K562 (cell line): Measurements from ENCODE around the gene CTU1. TPM values are rescaled to one million over a fixed set of nuclear protein-coding genes. Genes with fewer than 3 reads are reported as not detected.

Experiments used
- HDAC1 ChIP-seq, 2 experiments: fragments of 450-650 bp; IDR thresholded peaks; 2 replicates each; pipeline ENCODE4 v1.6.1; 2016 to 2017; ENCODE audit warnings: inconsistent platforms in 1 of 2, mild to moderate bottlenecking in 1 of 2, moderate library complexity in 1 of 2
- HNRNPL ChIP-seq: fragments of 200-400 bp; formaldehyde crosslinking; IDR thresholded peaks from 2 replicates; pipeline ENCODE4 v1.6.1; 2017; ENCODE audit warnings: low read depth, mild to moderate bottlenecking, low read length
- IRF1 ChIP-seq: sonication (generic); formaldehyde crosslinking; IDR thresholded peaks from 2 replicates; pipeline ENCODE4 v1.8.0; 2022; ENCODE audit warnings: missing genetic modification reagents, mild to moderate bottlenecking, borderline replicate concordance
- MCM3 ChIP-seq: fragments of 450-650 bp; IDR thresholded peaks from 2 replicates; pipeline ENCODE4 v1.6.1; 2016
- NCOR1 ChIP-seq: fragments of 450-650 bp; IDR thresholded peaks from 2 replicates; pipeline ENCODE4 v1.6.1; 2016; ENCODE audit warnings: mild to moderate bottlenecking, moderate library complexity
- POLR2H ChIP-seq: IDR thresholded peaks from 2 replicates; pipeline ENCODE4 v1.6.1; 2016; ENCODE audit warnings: missing genetic modification characterization, low read depth, mild to moderate bottlenecking, control low read depth, missing compliant biosample characterization, moderate library complexity
- RAD51 ChIP-seq: fragments of 450-650 bp; IDR thresholded peaks from 2 replicates; pipeline ENCODE4 v1.7.1; 2016; ENCODE audit warnings: low read depth, mild to moderate bottlenecking, borderline replicate concordance
- RNF2 ChIP-seq: sonication (generic); IDR thresholded peaks from 2 replicates; pipeline ENCODE4 v1.6.1; 2016
- SOX6 ChIP-seq: fragments of 450-650 bp; IDR thresholded peaks from 2 replicates; pipeline ENCODE4 v1.6.1; 2014; ENCODE audit warnings: mild to moderate bottlenecking
- TCF15 ChIP-seq: fragments of 250-450 bp; sonication (Bioruptor Pico); IDR thresholded peaks from 2 replicates; pipeline ENCODE4 v1.8.0; 2022; ENCODE audit warnings: moderate library complexity, mild to moderate bottlenecking, inconsistent platforms
- ZNF121 ChIP-seq: sonication (generic); formaldehyde crosslinking; conservative IDR thresholded peaks from 2 replicates; pipeline ENCODE4 v1.8.0; 2022; ENCODE audit warnings: missing genetic modification reagents
- ZNF174 ChIP-seq: fragments of 250-450 bp; sonication (Bioruptor Pico); IDR thresholded peaks from 2 replicates; pipeline ENCODE4 v1.4.0; 2020; ENCODE audit warnings: mild to moderate bottlenecking
- ZNF398 ChIP-seq: fragments of 250-450 bp; sonication (Bioruptor Pico); IDR thresholded peaks from 2 replicates; pipeline ENCODE4 v1.8.0; 2021; ENCODE audit warnings: moderate library complexity, mild to moderate bottlenecking, inconsistent platforms
- ZNF407 ChIP-seq: fragments of 450-650 bp; IDR thresholded peaks from 2 replicates; pipeline ENCODE4 v1.6.1; 2016; ENCODE audit warnings: low read depth
- polyA plus RNA-seq, 8 experiments: library from polyadenylated mRNA; depleted of rRNA in 4 of 8; stranded (reverse) in 5 of 8; unstranded in 3 of 8; fragments of >200 nt; fragmentation: Nextera tagmentation in 2 of 8; fragmentation: Illumina TruSeq in 1 of 8; extraction: Ambion mirVana in 2 of 8; extraction: Trizol in 1 of 8; gene quantifications; 2 replicates each; pipeline versions ENCODE4 v1.2.1 to v1.2.3, GENCODE V29; 2011 to 2014; ENCODE audit warnings: inconsistent platforms in 1 of 8, missing spikeins in 1 of 8
- total RNA-seq, 7 experiments: library from RNA; depleted of rRNA in 6 of 7; stranded (reverse); fragments of >200 nt in 6 of 7; fragmentation: Illumina TruSeq in 2 of 7; extraction: Trizol in 2 of 7; gene quantifications; 2 replicates each; pipeline versions ENCODE4 v1.2.1 to v1.2.3, GENCODE V29; 2011 to 2021; ENCODE audit warnings: low replicate concordance in 1 of 7

Gene CTU1
- total and polyA plus RNA-seq, 9 of the 15 experiments (the other 6 are each of a cell fraction or from before 2014, with no cell fraction given), result 0.03 to 18.4 (median 2.3) TPM; not detected in 1

GRCh38 chr19:51131780-51132680 lies 23.8 kb upstream of the CTU1 start (continued):
- TF ChIP-seq ZNF407 (no peak), HDAC1 (IDR thresholded peaks at IDR 0.05) (peak in 1 of 2 experiments; percentile 72; a peak in 1 of 4 replicates), NCOR1 (peak; percentile 59), ZNF398 (CRISPR knock-in tag) (no peak), RNF2 (peak; percentile 77; the same call in 1 of the 2 replicates), ZNF121 (CRISPR knock-in tag) (no peak), RAD51 (no peak), IRF1 (CRISPR knock-in tag) (no peak), SOX6 (peak; percentile 71; the same call in 1 of the 2 replicates), POLR2H (tag) (no peak), TCF15 (CRISPR knock-in tag) (no peak), HNRNPL (no peak), MCM3 (no peak), ZNF174 (no peak)
